Fibroblast of skin of back (primary cell): ENCODE data around the gene CRIP2.
A peak's percentile ranks its signal among the peaks of the same experiment; 100 is the strongest.

Experiments
- DNase-seq: peaks from one replicate; pipeline ENCODE4 v3.0.0-alpha.2; 2013

Gene CRIP2

GRCh38 chr14:105444859-105445258, 29.8 kb upstream of the CRIP2 start:
- no peak for DNase-seq

GRCh38 chr14:105445290-105445689, 29.3 kb upstream of the CRIP2 start:
- no peak for DNase-seq

GRCh38 chr14:105445901-105446845, 28.4 kb upstream of the CRIP2 start:
- no peak for DNase-seq

- no peak for DNase-seq
These were observed 27.6 kb upstream of the CRIP2 start for GRCh38 chr14:105446971-105447370.

- DNase-seq = no peak
These were observed 26.7 kb upstream of the CRIP2 start for GRCh38 chr14:105447651-105448640.

- peak; percentile 53 for DNase-seq
These were observed 25.9 kb upstream of the CRIP2 start for GRCh38 chr14:105448706-105449111.

- DNase-seq = no peak
These were observed 25.1 kb upstream of the CRIP2 start for GRCh38 chr14:105449276-105450122.

- DNase-seq = no peak
These were observed 24.5 kb upstream of the CRIP2 start for GRCh38 chr14:105450123-105450505.

- DNase-seq = no peak
These were observed 23.5 kb upstream of the CRIP2 start for GRCh38 chr14:105450864-105451720.

- no peak for DNase-seq
These were observed 21.7 kb upstream of the CRIP2 start for GRCh38 chr14:105452963-105453362.

- DNase-seq = no peak
These were observed 20.8 kb upstream of the CRIP2 start for GRCh38 chr14:105453847-105454246.

GRCh38 chr14:105455086-105455640, 19.5 kb upstream of the CRIP2 start:
- DNase-seq = no peak

GRCh38 chr14:105455766-105456660, 18.6 kb upstream of the CRIP2 start:
- DNase-seq = no peak

GRCh38 chr14:105456736-105457617, 17.6 kb upstream of the CRIP2 start:
- DNase-seq = no peak

- no peak for DNase-seq
These were observed 16.6 kb upstream of the CRIP2 start for GRCh38 chr14:105458010-105458409.

GRCh38 chr14:105458571-105458970, 16.1 kb upstream of the CRIP2 start:
- no peak for DNase-seq

GRCh38 chr14:105460116-105460515, 14.5 kb upstream of the CRIP2 start:
- DNase-seq = no peak

GRCh38 chr14:105460616-105461015, 14.0 kb upstream of the CRIP2 start:
- no peak for DNase-seq

- no peak for DNase-seq
These were observed 12.7 kb upstream of the CRIP2 start for GRCh38 chr14:105461903-105462302.
